ENCODE data around the gene TRIM46.

- TF ChIP-seq, protein P1, sequence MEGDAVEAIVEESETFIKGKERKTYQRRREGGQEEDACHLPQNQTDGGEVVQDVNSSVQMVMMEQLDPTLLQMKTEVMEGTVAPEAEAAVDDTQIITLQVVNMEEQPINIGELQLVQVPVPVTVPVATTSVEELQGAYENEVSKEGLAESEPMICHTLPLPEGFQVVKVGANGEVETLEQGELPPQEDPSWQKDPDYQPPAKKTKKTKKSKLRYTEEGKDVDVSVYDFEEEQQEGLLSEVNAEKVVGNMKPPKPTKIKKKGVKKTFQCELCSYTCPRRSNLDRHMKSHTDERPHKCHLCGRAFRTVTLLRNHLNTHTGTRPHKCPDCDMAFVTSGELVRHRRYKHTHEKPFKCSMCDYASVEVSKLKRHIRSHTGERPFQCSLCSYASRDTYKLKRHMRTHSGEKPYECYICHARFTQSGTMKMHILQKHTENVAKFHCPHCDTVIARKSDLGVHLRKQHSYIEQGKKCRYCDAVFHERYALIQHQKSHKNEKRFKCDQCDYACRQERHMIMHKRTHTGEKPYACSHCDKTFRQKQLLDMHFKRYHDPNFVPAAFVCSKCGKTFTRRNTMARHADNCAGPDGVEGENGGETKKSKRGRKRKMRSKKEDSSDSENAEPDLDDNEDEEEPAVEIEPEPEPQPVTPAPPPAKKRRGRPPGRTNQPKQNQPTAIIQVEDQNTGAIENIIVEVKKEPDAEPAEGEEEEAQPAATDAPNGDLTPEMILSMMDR (IDR thresholded peaks at IDR 0.05), result no peak
- TF ChIP-seq POLR2A (IDR thresholded peaks at IDR 0.05), result no peak
- no peak for TF ChIP-seq EP300 (IDR thresholded peaks at IDR 0.05)
Observed at GRCh38 chr1:155125946-155126555, 47.6 kb upstream of the TRIM46 start.

Measured in sigmoid colon (tissue), 4 donors.